SK-N-SH treated with all-trans-retinoic acid at 6 μM for 48 hours (cell line): Measurements from ENCODE around the gene YJEFN3.

Source experiments
- ARNTL ChIP-seq: fragments of 450-650 bp; formaldehyde crosslinking; IDR thresholded peaks from 2 replicates; pipeline ENCODE4 v1.5.0; 2020; ENCODE audit warnings: low read depth, mild to moderate bottlenecking, moderate library complexity, borderline replicate concordance
- TOX ChIP-seq: fragments of 250-450 bp; sonication (Bioruptor Pico); IDR thresholded peaks from 2 replicates; pipeline ENCODE4 v1.8.0; 2021; ENCODE audit warnings: mild to moderate bottlenecking, moderate library complexity, borderline replicate concordance
- ZNF8 ChIP-seq: fragments of 450-650 bp; formaldehyde crosslinking; IDR thresholded peaks from 2 replicates; pipeline ENCODE4 v1.5.0; 2020; ENCODE audit warnings: mild to moderate bottlenecking, moderate library complexity

DNA sequence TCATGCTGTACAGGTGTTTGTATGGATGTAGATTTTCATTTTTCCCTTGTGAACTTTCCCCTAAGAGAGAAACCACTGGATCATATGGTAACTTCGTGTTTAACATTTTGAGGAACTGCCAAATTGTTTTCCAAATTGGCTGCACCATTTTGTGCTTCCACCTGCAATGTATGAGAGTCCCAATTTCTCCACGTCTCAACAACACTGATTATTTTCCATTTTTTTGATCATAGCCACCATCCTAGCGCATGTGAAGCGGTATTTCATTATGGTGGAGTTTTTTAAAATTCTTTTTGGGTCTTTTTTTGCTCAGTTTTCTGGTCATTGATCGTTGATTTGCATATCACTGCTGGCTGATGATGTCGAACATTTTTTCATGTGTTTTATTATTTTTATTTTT is 7.7 kb upstream of the YJEFN3 start:
- TF ChIP-seq TOX (CRISPR knock-in tag): no peak
- TF ChIP-seq ARNTL: no peak
- TF ChIP-seq ZNF8: no peak
